HG02678 (cell line): ENCODE data around the gene RPS4Y1.

Experiments
- ATAC-seq: cut with Tn5 transposase; IDR thresholded peaks from one replicate; pipeline ENCODE4 v1.9.1; 2021; ENCODE audit warnings: mild to moderate bottlenecking, moderate library complexity; ENCODE audit not compliant: unreplicated experiment

RPS4Y1 gene

GRCh38 chrY:2874211-2874610 is 32.8 kb downstream of the RPS4Y1 start:
- no peak for ATAC-seq

- no peak for ATAC-seq
These were observed 42.2 kb downstream of the RPS4Y1 start for GRCh38 chrY:2883561-2883960.

GRCh38 chrY:2885880-2886279 is 44.5 kb downstream of the RPS4Y1 start:
- ATAC-seq, result no peak

- ATAC-seq, result no peak
These were observed 46.0 kb downstream of the RPS4Y1 start for GRCh38 chrY:2887386-2887785.

- ATAC-seq, result peak; percentile 82
These were observed 46.6 kb downstream of the RPS4Y1 start for GRCh38 chrY:2887955-2888354.

GRCh38 chrY:2893471-2893870 is 52.1 kb downstream of the RPS4Y1 start:
- ATAC-seq, result no peak

- ATAC-seq, result peak; percentile 75
These were observed 54.6 kb downstream of the RPS4Y1 start for GRCh38 chrY:2896050-2896449.

GRCh38 chrY:2907356-2907755 is 66.0 kb downstream of the RPS4Y1 start:
- ATAC-seq, result no peak

GRCh38 chrY:2913066-2913815 is 71.8 kb downstream of the RPS4Y1 start:
- peak; percentile 62 for ATAC-seq
